ENCODE data around the gene THAP8.

DNA sequence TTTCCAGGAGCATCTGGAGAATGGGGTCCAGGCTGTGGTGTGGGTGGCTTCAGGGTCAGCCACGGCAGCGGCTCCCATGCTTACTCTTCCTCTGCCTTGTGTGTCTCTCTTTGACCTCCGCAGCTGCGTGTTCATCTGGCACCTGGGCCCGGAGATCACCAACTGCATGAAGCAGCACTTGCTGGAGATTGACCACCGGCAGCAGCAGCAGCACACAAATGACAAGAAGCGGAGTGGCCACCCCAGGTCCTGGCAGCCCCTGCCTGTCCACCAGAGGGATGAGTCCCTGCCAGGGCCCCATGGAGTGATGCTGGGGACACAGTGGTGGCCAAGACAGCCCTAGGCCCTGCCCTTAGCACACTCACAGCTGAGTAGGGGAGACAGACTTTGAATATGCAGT, 38.5 kb upstream of the THAP8 start:
- TF ChIP-seq, protein P1, sequence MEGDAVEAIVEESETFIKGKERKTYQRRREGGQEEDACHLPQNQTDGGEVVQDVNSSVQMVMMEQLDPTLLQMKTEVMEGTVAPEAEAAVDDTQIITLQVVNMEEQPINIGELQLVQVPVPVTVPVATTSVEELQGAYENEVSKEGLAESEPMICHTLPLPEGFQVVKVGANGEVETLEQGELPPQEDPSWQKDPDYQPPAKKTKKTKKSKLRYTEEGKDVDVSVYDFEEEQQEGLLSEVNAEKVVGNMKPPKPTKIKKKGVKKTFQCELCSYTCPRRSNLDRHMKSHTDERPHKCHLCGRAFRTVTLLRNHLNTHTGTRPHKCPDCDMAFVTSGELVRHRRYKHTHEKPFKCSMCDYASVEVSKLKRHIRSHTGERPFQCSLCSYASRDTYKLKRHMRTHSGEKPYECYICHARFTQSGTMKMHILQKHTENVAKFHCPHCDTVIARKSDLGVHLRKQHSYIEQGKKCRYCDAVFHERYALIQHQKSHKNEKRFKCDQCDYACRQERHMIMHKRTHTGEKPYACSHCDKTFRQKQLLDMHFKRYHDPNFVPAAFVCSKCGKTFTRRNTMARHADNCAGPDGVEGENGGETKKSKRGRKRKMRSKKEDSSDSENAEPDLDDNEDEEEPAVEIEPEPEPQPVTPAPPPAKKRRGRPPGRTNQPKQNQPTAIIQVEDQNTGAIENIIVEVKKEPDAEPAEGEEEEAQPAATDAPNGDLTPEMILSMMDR (IDR thresholded peaks at IDR 0.05), result no peak
- TF ChIP-seq, protein P2, sequence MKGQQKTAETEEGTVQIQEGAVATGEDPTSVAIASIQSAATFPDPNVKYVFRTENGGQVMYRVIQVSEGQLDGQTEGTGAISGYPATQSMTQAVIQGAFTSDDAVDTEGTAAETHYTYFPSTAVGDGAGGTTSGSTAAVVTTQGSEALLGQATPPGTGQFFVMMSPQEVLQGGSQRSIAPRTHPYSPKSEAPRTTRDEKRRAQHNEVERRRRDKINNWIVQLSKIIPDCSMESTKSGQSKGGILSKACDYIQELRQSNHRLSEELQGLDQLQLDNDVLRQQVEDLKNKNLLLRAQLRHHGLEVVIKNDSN (CRISPR knock-in tag; IDR thresholded peaks at IDR 0.05), result no peak
- TF ChIP-seq CREB1 (CRISPR knock-in tag; IDR thresholded peaks at IDR 0.05) (no peak), IRF2 (CRISPR knock-in tag; IDR thresholded peaks at IDR 0.05; ENCODE audit: borderline replicate concordance, low read depth) (no peak), SP1 (CRISPR knock-in tag; conservative IDR thresholded peaks at IDR 0.05) (no peak), RELA (CRISPR knock-in tag; IDR thresholded peaks at IDR 0.05; ENCODE audit: borderline replicate concordance) (no peak)
- TF ChIP-seq, protein P3, sequence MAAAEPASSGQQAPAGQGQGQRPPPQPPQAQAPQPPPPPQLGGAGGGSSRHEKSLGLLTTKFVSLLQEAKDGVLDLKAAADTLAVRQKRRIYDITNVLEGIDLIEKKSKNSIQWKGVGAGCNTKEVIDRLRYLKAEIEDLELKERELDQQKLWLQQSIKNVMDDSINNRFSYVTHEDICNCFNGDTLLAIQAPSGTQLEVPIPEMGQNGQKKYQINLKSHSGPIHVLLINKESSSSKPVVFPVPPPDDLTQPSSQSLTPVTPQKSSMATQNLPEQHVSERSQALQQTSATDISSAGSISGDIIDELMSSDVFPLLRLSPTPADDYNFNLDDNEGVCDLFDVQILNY (CRISPR knock-in tag; IDR thresholded peaks at IDR 0.05), result no peak

Data from WTC11 (cell line).